Body of pancreas (tissue), 4 donors: ENCODE data around the gene ST7L.

ENCODE experiments used
- CTCF ChIP-seq, 7 experiments: fragments of 450-650 bp in 4 of 7; fragments of 200-600 bp in 3 of 7; sonication (generic) in 3 of 7; IDR thresholded peaks; one replicate each; pipeline ENCODE4 v1.5.1; 2016 to 2019; ENCODE audit warnings: antibody characterized with exemption in 7 of 7
- POLR2A ChIP-seq, 3 donors: fragments of 450-650 bp; IDR thresholded peaks; one replicate each; pipeline ENCODE4 v1.6.1; 2016; ENCODE audit warnings: antibody characterized with exemption in 3 of 3, mild to moderate bottlenecking in 2 of 3

DNA sequence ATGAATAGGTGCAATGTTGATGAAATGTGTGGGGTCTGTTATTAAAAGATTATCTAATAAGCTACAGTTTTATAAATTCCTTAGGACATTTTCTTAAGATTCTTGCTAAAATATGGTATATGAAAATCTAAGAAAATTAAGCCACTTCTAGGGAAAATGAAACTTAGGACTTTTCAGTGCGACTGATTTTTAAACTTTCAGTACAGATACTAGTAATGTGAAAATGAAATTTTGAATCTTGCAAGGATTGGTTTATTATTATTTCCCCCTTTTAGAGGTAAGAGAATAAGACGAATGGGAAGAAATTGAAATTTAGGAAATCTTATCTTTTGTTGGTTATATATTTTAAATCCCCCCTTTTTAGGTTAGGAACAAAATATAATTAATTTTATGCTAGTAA, 17.1 kb upstream of the ST7L start:
- TF ChIP-seq CTCF (IDR thresholded peaks at IDR 0.05) (no peak), POLR2A (IDR thresholded peaks at IDR 0.05) (no peak)
